ENCODE results near the gene UQCRQ. TPM values are rescaled to one million over a fixed set of nuclear protein-coding genes. Genes with fewer than 3 reads are reported as not detected.

The UQCRQ gene
- total and polyA plus RNA-seq, 9 of the 15 experiments (the other 6 are each of a cell fraction or from before 2014, with no cell fraction given) = 235 to 2,421 (median 883) TPM

DNA sequence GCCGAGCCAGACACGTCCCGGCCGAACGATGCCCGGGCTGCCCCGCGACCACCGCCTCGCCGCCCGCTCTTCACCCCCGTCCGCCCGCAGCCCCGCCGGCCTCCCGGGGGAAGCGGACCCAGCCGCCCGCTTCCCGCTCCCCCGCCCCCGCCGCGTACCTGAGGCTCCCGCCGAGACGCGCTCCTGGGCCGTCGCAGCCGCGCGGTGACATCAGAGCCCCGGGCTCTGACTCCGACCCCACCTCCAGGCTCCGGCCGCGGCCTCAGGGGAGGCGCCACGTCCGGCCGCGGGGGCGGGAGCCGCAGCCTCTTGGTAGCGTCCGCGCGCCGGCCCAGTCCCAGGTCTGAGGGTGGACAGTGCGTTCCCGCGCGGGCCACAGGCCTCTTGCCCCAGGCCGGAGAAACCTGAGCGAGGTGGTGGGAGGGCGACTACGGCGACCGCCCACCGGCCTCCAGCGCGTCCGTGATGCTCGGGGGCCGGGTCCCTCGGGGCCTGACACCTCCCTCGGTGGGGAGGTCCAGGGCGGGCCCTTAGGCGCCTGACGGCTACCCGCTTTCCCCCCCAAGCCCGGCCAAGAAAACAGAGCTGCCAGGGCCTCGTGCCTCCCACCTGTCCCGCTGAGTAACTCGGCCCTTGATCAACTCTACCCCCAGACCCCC lies 35.9 kb upstream of the UQCRQ start, which contains the start of gene SHROOM1 (continued):
- TF ChIP-seq ZBTB49 (CRISPR knock-in tag; IDR thresholded peaks at IDR 0.05; ENCODE audit: borderline replicate concordance) (no peak), ZNF76 (CRISPR knock-in tag; IDR thresholded peaks at IDR 0.05; ENCODE audit: borderline replicate concordance) (0 out of 2 replicates have a peak, but pooled peaks have one; percentile 71), SRSF1 (IDR thresholded peaks at IDR 0.05; ENCODE audit: low read depth, low read length) (no peak), FOXA1 (IDR thresholded peaks at IDR 0.05; ENCODE audit: borderline replicate concordance) (no peak), ZFP30 (CRISPR knock-in tag; IDR thresholded peaks at IDR 0.05; ENCODE audit: borderline replicate concordance) (no peak), ATF1 (CRISPR knock-in tag; IDR thresholded peaks at IDR 0.05) (no peak), ATF1 (tag; IDR thresholded peaks at IDR 0.05) (peak; percentile 76), ZNF217 (CRISPR knock-in tag; IDR thresholded peaks at IDR 0.05) (no peak), HDAC1 (IDR thresholded peaks at IDR 0.05) (no peak), ZNF41 (CRISPR knock-in tag; conservative IDR thresholded peaks at IDR 0.05) (no peak), SMAD3 (CRISPR knock-in tag; conservative IDR thresholded peaks at IDR 0.05) (no peak), SOX6 (IDR thresholded peaks at IDR 0.05) (no peak; the same call in 1 of the 2 replicates), TCF15 (CRISPR knock-in tag; IDR thresholded peaks at IDR 0.05) (no peak; the same call in 1 of the 2 replicates), KHSRP (IDR thresholded peaks at IDR 0.05) (no peak), MCM5 (IDR thresholded peaks at IDR 0.05; ENCODE audit: low read depth) (no peak), TEAD1 (CRISPR knock-in tag; IDR thresholded peaks at IDR 0.05) (no peak), ZNF551 (CRISPR knock-in tag; IDR thresholded peaks at IDR 0.05) (no peak), ATF7 (IDR thresholded peaks at IDR 0.05) (peak; percentile 94), SPI1 (IDR thresholded peaks at IDR 0.05; ENCODE audit: borderline replicate concordance, low read depth, low read length) (no peak), RFX5 (IDR thresholded peaks at IDR 0.05; ENCODE audit: low read depth, low read length) (no peak), TCFL5 (CRISPR knock-in tag; conservative IDR thresholded peaks at IDR 0.05) (no peak), BACH1 (tag; IDR thresholded peaks at IDR 0.05) (no peak), MAFG (tag; conservative IDR thresholded peaks at IDR 0.05) (no peak)
- TF ChIP-seq, protein P1, sequence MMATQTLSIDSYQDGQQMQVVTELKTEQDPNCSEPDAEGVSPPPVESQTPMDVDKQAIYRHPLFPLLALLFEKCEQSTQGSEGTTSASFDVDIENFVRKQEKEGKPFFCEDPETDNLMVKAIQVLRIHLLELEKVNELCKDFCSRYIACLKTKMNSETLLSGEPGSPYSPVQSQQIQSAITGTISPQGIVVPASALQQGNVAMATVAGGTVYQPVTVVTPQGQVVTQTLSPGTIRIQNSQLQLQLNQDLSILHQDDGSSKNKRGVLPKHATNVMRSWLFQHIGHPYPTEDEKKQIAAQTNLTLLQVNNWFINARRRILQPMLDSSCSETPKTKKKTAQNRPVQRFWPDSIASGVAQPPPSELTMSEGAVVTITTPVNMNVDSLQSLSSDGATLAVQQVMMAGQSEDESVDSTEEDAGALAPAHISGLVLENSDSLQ (IDR thresholded peaks at IDR 0.05) = no peak
- TF ChIP-seq, protein P2, sequence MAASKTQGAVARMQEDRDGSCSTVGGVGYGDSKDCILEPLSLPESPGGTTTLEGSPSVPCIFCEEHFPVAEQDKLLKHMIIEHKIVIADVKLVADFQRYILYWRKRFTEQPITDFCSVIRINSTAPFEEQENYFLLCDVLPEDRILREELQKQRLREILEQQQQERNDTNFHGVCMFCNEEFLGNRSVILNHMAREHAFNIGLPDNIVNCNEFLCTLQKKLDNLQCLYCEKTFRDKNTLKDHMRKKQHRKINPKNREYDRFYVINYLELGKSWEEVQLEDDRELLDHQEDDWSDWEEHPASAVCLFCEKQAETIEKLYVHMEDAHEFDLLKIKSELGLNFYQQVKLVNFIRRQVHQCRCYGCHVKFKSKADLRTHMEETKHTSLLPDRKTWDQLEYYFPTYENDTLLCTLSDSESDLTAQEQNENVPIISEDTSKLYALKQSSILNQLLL (CRISPR knock-in tag; IDR thresholded peaks at IDR 0.05; ENCODE audit: borderline replicate concordance) = no peak
- TF ChIP-seq, protein P3, sequence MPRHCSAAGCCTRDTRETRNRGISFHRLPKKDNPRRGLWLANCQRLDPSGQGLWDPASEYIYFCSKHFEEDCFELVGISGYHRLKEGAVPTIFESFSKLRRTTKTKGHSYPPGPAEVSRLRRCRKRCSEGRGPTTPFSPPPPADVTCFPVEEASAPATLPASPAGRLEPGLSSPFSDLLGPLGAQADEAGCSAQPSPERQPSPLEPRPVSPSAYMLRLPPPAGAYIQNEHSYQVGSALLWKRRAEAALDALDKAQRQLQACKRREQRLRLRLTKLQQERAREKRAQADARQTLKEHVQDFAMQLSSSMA (CRISPR knock-in tag; IDR thresholded peaks at IDR 0.05) = no peak
